AG04449 (cell line): ENCODE data around the gene PDZD4.

ENCODE experiments used
- CTCF ChIA-PET: fragments of 350-600 bp; formaldehyde crosslinking; extraction: SDS; loops from one replicate; lab custom pipeline; 2021; ENCODE audit warnings: antibody characterized with exemption; lab: Yijun Ruan, JAX
- POLR2A ChIA-PET: fragments of 400-600, 350-600 bp; formaldehyde crosslinking; extraction: SDS; loops from one replicate; lab custom pipeline; 2020; ENCODE audit warnings: antibody characterized with exemption, inconsistent platforms; lab: Yijun Ruan, JAX
- DNase-seq: peaks from one replicate; pipeline ENCODE4 v3.0.0-alpha.2; 2010; ENCODE audit warnings: low read depth, low spot score
- H3K4me3 ChIP-seq: 2 replicates; pipeline ENCODE4 v1.5.1; 2011; ENCODE audit warnings: low read depth, mild to moderate bottlenecking, control low read depth, low read length
- CTCF ChIP-seq: IDR thresholded peaks from one replicate; pipeline ENCODE4 v1.5.1; 2011; ENCODE audit warnings: mild to moderate bottlenecking, moderate library complexity, low read length, control low read depth, inconsistent platforms; ENCODE audit not compliant: insufficient read depth; ENCODE audit errors: missing control alignments

The PDZD4 gene

GRCh38 chrX:153871946-153872878 is 41.9 kb upstream of the PDZD4 start:
- no peak overlapping the region for H3K4me3 ChIP-seq
- ChIA-PET CTCF (no interaction called here), POLR2A (no interaction called here)
- TF ChIP-seq CTCF, result no peak
- DNase-seq, result no peak

- ChIA-PET POLR2A (no interaction called here), CTCF (no interaction called here)
- TF ChIP-seq CTCF, result no peak
- DNase-seq, result no peak
- H3K4me3 ChIP-seq, result no peak overlapping the region
Observed at GRCh38 chrX:153871451-153871850, 41.1 kb upstream of the PDZD4 start.

GRCh38 chrX:153870791-153871360 is 40.5 kb upstream of the PDZD4 start:
- POLR2A ChIA-PET, result no interaction called here

GRCh38 chrX:153870288-153870690 is 39.9 kb upstream of the PDZD4 start:
- H3K4me3 ChIP-seq, result no peak overlapping the region
- CTCF ChIA-PET, result no interaction called here
- DNase-seq, result no peak
- no peak for TF ChIP-seq CTCF
- POLR2A ChIA-PET, result no interaction called here

More at GRCh38 chrX:153870791-153871360, 40.5 kb upstream of the PDZD4 start:
- TF ChIP-seq CTCF, result no peak
- DNase-seq, result no peak
- CTCF ChIA-PET, result no interaction called here
- no peak overlapping the region for H3K4me3 ChIP-seq

- CTCF ChIA-PET, result no interaction called here
- POLR2A ChIA-PET, result no interaction called here
- no peak overlapping the region for H3K4me3 ChIP-seq
- TF ChIP-seq CTCF, result no peak
- DNase-seq, result no peak
Observed at GRCh38 chrX:153869473-153870287, 39.3 kb upstream of the PDZD4 start.
